Naive B cell (primary cell): ENCODE measurements around the gene GUCA2A. TPM values are rescaled to one million over a fixed set of nuclear protein-coding genes. Genes with fewer than 3 reads are reported as not detected.

Experiments
- ATAC-seq, 2 donors: fragments of 150-1000 bp; cut with Tn5 transposase; 2 replicates each; pipeline ENCODE4 v1.10.0; 2021; ENCODE audit warnings: low read depth in 2 of 2, mild to moderate bottlenecking in 2 of 2, moderate library complexity in 2 of 2
- DNase-seq: peaks from one replicate; pipeline ENCODE4 v3.0.0; 2022
- H3K27ac Mint-ChIP-seq, 6 donors: one replicate each; pipeline ENCODE4 v1.8.0; 2020 to 2022; ENCODE audit warnings: mild to moderate bottlenecking in 6 of 6, mixed read lengths in 6 of 6, moderate library complexity in 5 of 6, inconsistent platforms in 2 of 6
- H3K27me3 Mint-ChIP-seq, 3 donors: one replicate each; pipeline ENCODE4 v1.8.0; 2021 to 2022; ENCODE audit warnings: mixed read lengths in 3 of 3, mild to moderate bottlenecking in 1 of 3
- H3K36me3 Mint-ChIP-seq, 2 donors: one replicate each; pipeline ENCODE4 v1.8.0; 2020 to 2022; ENCODE audit warnings: mixed read lengths in 2 of 2, inconsistent platforms in 1 of 2, mild to moderate bottlenecking in 1 of 2
- H3K4me1 Mint-ChIP-seq, 3 donors: one replicate each; pipeline ENCODE4 v1.8.0; 2020 to 2022; ENCODE audit warnings: mixed read lengths in 3 of 3, inconsistent platforms in 1 of 3, mild to moderate bottlenecking in 1 of 3, moderate library complexity in 1 of 3
- H3K4me3 Mint-ChIP-seq, 8 donors: one replicate each; pipeline ENCODE4 v1.8.0; 2020 to 2022; ENCODE audit warnings: mild to moderate bottlenecking in 8 of 8, mixed read lengths in 8 of 8, moderate library complexity in 8 of 8, inconsistent platforms in 2 of 8
- H3K9me3 Mint-ChIP-seq, 7 donors: one replicate each; pipeline ENCODE4 v1.8.0; 2020 to 2022; ENCODE audit warnings: mixed read lengths in 7 of 7, mild to moderate bottlenecking in 5 of 7, inconsistent platforms in 2 of 7, moderate library complexity in 1 of 7
- polyA plus RNA-seq, 6 donors: library from polyadenylated mRNA; unstranded; fragments of 300-500 nt; fragmentation: Illumina TruSeq; gene quantifications; one replicate each; pipeline ENCODE4 v1.2.3, GENCODE V29; 2021; ENCODE audit warnings: low read depth in 6 of 6

GUCA2A gene
- polyA plus RNA-seq, 6 donors from 2014 or later = not detected

- Mint-ChIP-seq H3K27ac (peak overlapping the region in 1 of 6 donors; percentile 81), H3K36me3 (no peaks in the 10 kb centered on the region)
- peak; percentile 38 for DNase-seq
These were observed 8.8 kb upstream of the GUCA2A start for GRCh38 chr1:42173155-42173933.

GRCh38 chr1:42172381-42173133 lies 8.0 kb upstream of the GUCA2A start:
- H3K27me3 Mint-ChIP-seq = peaks cover 0 to 7% (median 0%) of the 10 kb centered on the region in 3 donors
- DNase-seq = no peak
- no peak for ATAC-seq
- H3K9me3 Mint-ChIP-seq = no peaks in the 10 kb centered on the region
- no peaks in the 10 kb centered on the region for H3K36me3 Mint-ChIP-seq
- H3K4me1 Mint-ChIP-seq = no peaks in the 10 kb centered on the region
- peak overlapping the region in 2 of 6 donors; percentile 26 to 51 for H3K27ac Mint-ChIP-seq
- H3K4me3 Mint-ChIP-seq = peak overlapping the region in 1 of 8 donors; percentile 9

More at GRCh38 chr1:42173155-42173933, 8.8 kb upstream of the GUCA2A start:
- no peaks in the 10 kb centered on the region for H3K27me3 Mint-ChIP-seq
- H3K4me1 Mint-ChIP-seq = no peaks in the 10 kb centered on the region
- no peak overlapping the region for H3K4me3 Mint-ChIP-seq
- no peaks in the 10 kb centered on the region for H3K9me3 Mint-ChIP-seq
- ATAC-seq = peak; percentile 56 to 67

- Mint-ChIP-seq H3K4me1 (no peaks in the 10 kb centered on the region), H3K27ac (peak overlapping the region in 2 of 6 donors; percentile 28 to 92), H3K4me3 (no peak overlapping the region), H3K36me3 (no peaks in the 10 kb centered on the region), H3K27me3 (peaks cover 0 to 10% (median 0%) of the 10 kb centered on the region in 3 donors), H3K9me3 (no peaks in the 10 kb centered on the region)
- ATAC-seq = no peak
- no peak for DNase-seq
These were observed 7.2 kb upstream of the GUCA2A start for GRCh38 chr1:42171679-42172266.

- ATAC-seq (no peak), DNase-seq (no peak)
- H3K4me3 Mint-ChIP-seq = no peak overlapping the region
- H3K9me3 Mint-ChIP-seq = no peaks in the 10 kb centered on the region
- no peaks in the 10 kb centered on the region for H3K36me3 Mint-ChIP-seq
- peaks cover 0 to 6% (median 0%) of the 10 kb centered on the region in 3 donors for H3K4me1 Mint-ChIP-seq
- H3K27me3 Mint-ChIP-seq = peaks cover 0 to 10% (median 0%) of the 10 kb centered on the region in 3 donors
- H3K27ac Mint-ChIP-seq = peak overlapping the region in 4 of 6 donors; percentile 23 to 92 (median 53)
These were observed 6.5 kb upstream of the GUCA2A start for GRCh38 chr1:42170779-42171621.

- Mint-ChIP-seq H3K4me1 (peaks cover 0 to 6% (median 0%) of the 10 kb centered on the region in 3 donors), H3K36me3 (no peaks in the 10 kb centered on the region), H3K9me3 (no peaks in the 10 kb centered on the region), H3K4me3 (no peak overlapping the region), H3K27ac (no peak overlapping the region), H3K27me3 (peaks cover 0 to 10% (median 0%) of the 10 kb centered on the region in 3 donors)
- ATAC-seq = no peak
- no peak for DNase-seq
These were observed 4.2 kb upstream of the GUCA2A start for GRCh38 chr1:42168763-42169162.

- ATAC-seq (no peak), DNase-seq (no peak)
- Mint-ChIP-seq H3K4me3 (no peak overlapping the region), H3K27me3 (peaks cover 0 to 10% (median 4%) of the 10 kb centered on the region in 3 donors), H3K4me1 (peaks cover 0 to 6% (median 0%) of the 10 kb centered on the region in 3 donors), H3K27ac (no peak overlapping the region), H3K36me3 (no peaks in the 10 kb centered on the region), H3K9me3 (no peaks in the 10 kb centered on the region)
These were observed 3.8 kb upstream of the GUCA2A start for GRCh38 chr1:42168391-42168670.

- Mint-ChIP-seq H3K4me3 (no peak overlapping the region), H3K27me3 (peaks cover 0 to 10% (median 9%) of the 10 kb centered on the region in 3 donors), H3K4me1 (peaks cover 0 to 6% (median 0%) of the 10 kb centered on the region in 3 donors), H3K36me3 (no peaks in the 10 kb centered on the region), H3K27ac (no peak overlapping the region), H3K9me3 (no peaks in the 10 kb centered on the region)
- no peak for DNase-seq
- no peak for ATAC-seq
These were observed 3.3 kb upstream of the GUCA2A start for GRCh38 chr1:42167611-42168390.

GRCh38 chr1:42165511-42166210 lies 1.1 kb upstream of the GUCA2A start:
- ATAC-seq (no peak), DNase-seq (no peak)
- peaks cover 0 to 6% of the 10 kb centered on the region in 2 donors for H3K36me3 Mint-ChIP-seq
- H3K4me3 Mint-ChIP-seq = no peak overlapping the region
- peaks cover 1 to 29% (median 19%) of the 10 kb centered on the region in 3 donors for H3K27me3 Mint-ChIP-seq
- peaks cover 0 to 6% (median 0%) of the 10 kb centered on the region in 3 donors for H3K4me1 Mint-ChIP-seq
- H3K27ac Mint-ChIP-seq = peak overlapping the region in 1 of 6 donors; percentile 84
- H3K9me3 Mint-ChIP-seq = peaks cover 0 to 12% (median 8%) of the 10 kb centered on the region in 7 donors

- Mint-ChIP-seq H3K4me1 (peaks cover 0 to 6% (median 0%) of the 10 kb centered on the region in 3 donors), H3K4me3 (no peak overlapping the region), H3K36me3 (peaks cover 0 to 6% of the 10 kb centered on the region in 2 donors), H3K9me3 (peaks cover 0 to 16% (median 11%) of the 10 kb centered on the region in 7 donors), H3K27ac (no peak overlapping the region), H3K27me3 (peaks cover 8 to 29% (median 19%) of the 10 kb centered on the region in 3 donors)
- no peak for DNase-seq
- no peak for ATAC-seq
These were observed 725 bp downstream of the GUCA2A start for GRCh38 chr1:42163536-42164503.

- Mint-ChIP-seq H3K9me3 (peaks cover 0 to 16% (median 11%) of the 10 kb centered on the region in 7 donors), H3K36me3 (peaks cover 0 to 6% of the 10 kb centered on the region in 2 donors), H3K4me1 (peaks cover 0 to 6% (median 0%) of the 10 kb centered on the region in 3 donors), H3K27me3 (peaks cover 8 to 29% (median 17%) of the 10 kb centered on the region in 3 donors), H3K4me3 (no peak overlapping the region), H3K27ac (no peak overlapping the region)
- DNase-seq (no peak), ATAC-seq (no peak)
These were observed 1.4 kb downstream of the GUCA2A start for GRCh38 chr1:42163114-42163513.

GRCh38 chr1:42162181-42162580 lies 2.4 kb downstream of the GUCA2A start:
- Mint-ChIP-seq H3K4me1 (peaks cover 0 to 6% (median 0%) of the 10 kb centered on the region in 3 donors), H3K4me3 (no peak overlapping the region), H3K27me3 (peaks cover 8 to 29% (median 9%) of the 10 kb centered on the region in 3 donors), H3K27ac (no peak overlapping the region), H3K36me3 (peaks cover 0 to 6% of the 10 kb centered on the region in 2 donors), H3K9me3 (peaks cover 0 to 16% (median 11%) of the 10 kb centered on the region in 7 donors)
- ATAC-seq (no peak), DNase-seq (no peak)
